ENCODE results near the gene RNF208. TPM values are rescaled to one million over a fixed set of nuclear protein-coding genes. Genes with fewer than 3 reads are reported as not detected.

Gene RNF208
- total and polyA plus RNA-seq, 4 donors: 2.0 to 66.6 (median 33.7) TPM

GRCh38 chr9:137186385-137186784 is 35.7 kb downstream of the RNF208 start:
- Histone ChIP-seq H3K4me1 (ENCODE audit: control insufficient read depth, insufficient read depth, low read length) (peaks cover 48% of the 10 kb centered on the region), H3K27me3 (ENCODE audit: control insufficient read depth, insufficient read depth, low read length) (no peaks in the 10 kb centered on the region), H3K36me3 (ENCODE audit: control insufficient read depth, insufficient read depth, low read length) (peaks cover 92% of the 10 kb centered on the region), H3K27ac (ENCODE audit: low read depth, low read length) (no peak overlapping the region), H3K9me3 (ENCODE audit: control insufficient read depth, insufficient read depth, low read length) (no peaks in the 10 kb centered on the region), H3K4me3 (ENCODE audit: low read depth, low read length) (no peak overlapping the region)
- 89% methylated on average over 6 of the region's 6 CpGs for WGBS (ENCODE audit: insufficient coverage)
- DNase-seq (ENCODE audit: low read depth in 4 of 6, low spot score in 6 of 6): no peak

- DNase-seq (ENCODE audit: low read depth in 4 of 6, low spot score in 6 of 6): no peak
- H3K9me3 ChIP-seq (ENCODE audit: control insufficient read depth, insufficient read depth, low read length): no peaks in the 10 kb centered on the region
- H3K27ac ChIP-seq (ENCODE audit: low read depth, low read length): no peak overlapping the region
- H3K27me3 ChIP-seq (ENCODE audit: control insufficient read depth, insufficient read depth, low read length): no peaks in the 10 kb centered on the region
- peaks cover 92% of the 10 kb centered on the region for H3K36me3 ChIP-seq (ENCODE audit: control insufficient read depth, insufficient read depth, low read length)
- WGBS (ENCODE audit: insufficient coverage): 96% methylated on average over 19 of the region's 19 CpGs
- no peak overlapping the region for H3K4me3 ChIP-seq (ENCODE audit: low read depth, low read length)
- H3K4me1 ChIP-seq (ENCODE audit: control insufficient read depth, insufficient read depth, low read length): peaks cover 48% of the 10 kb centered on the region
Measured at GRCh38 chr9:137185921-137186320, 36.1 kb downstream of the RNF208 start.

DNA sequence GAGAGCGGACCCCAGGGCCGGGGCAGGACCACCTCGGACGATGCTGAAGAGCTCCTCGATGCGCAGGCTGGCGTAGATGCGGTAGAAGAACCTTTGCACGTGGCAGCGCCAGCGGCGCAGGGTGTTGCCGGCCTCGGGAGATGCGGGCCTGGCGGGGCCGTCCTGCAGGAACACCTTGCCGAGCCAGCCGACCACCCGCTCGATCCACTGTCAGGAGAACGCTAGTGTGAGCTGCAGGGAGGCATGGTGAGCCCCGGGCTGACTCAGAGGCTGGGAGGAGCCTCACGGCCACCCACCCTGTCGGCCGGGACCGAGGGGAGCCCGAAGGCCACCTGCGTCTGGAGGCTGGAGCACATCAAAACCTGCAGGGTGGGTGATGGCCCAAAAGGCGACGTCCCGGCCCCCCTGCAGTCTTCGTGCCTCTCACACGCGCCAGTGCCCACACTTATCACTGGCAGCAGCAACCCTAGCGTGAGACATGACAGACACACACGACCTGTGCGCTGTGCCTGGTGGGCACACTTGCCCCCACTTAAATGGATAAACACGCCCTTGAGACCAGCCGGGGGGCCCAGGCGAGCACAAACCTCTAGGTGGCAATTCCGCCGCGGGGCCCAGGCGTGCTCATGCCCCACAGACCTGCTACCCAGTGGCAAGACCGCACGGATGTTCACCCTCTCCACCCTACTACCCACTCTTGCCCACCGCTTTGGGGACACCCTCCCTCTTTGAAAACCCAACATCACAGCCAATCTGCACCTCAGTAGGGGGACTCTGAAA is 37.0 kb downstream of the RNF208 start:
- peaks cover 40% of the 10 kb centered on the region for H3K4me1 ChIP-seq (ENCODE audit: control insufficient read depth, insufficient read depth, low read length)
- H3K4me3 ChIP-seq (ENCODE audit: low read depth, low read length): no peak overlapping the region
- DNase-seq (ENCODE audit: low read depth in 4 of 6, low spot score in 6 of 6): no peak
- H3K27me3 ChIP-seq (ENCODE audit: control insufficient read depth, insufficient read depth, low read length): no peaks in the 10 kb centered on the region
- H3K27ac ChIP-seq (ENCODE audit: low read depth, low read length): no peak overlapping the region
- WGBS (ENCODE audit: insufficient coverage): 93% methylated on average over 48 of the region's 48 CpGs
- peaks cover 92% of the 10 kb centered on the region for H3K36me3 ChIP-seq (ENCODE audit: control insufficient read depth, insufficient read depth, low read length)
- H3K9me3 ChIP-seq (ENCODE audit: control insufficient read depth, insufficient read depth, low read length): no peaks in the 10 kb centered on the region

DNA sequence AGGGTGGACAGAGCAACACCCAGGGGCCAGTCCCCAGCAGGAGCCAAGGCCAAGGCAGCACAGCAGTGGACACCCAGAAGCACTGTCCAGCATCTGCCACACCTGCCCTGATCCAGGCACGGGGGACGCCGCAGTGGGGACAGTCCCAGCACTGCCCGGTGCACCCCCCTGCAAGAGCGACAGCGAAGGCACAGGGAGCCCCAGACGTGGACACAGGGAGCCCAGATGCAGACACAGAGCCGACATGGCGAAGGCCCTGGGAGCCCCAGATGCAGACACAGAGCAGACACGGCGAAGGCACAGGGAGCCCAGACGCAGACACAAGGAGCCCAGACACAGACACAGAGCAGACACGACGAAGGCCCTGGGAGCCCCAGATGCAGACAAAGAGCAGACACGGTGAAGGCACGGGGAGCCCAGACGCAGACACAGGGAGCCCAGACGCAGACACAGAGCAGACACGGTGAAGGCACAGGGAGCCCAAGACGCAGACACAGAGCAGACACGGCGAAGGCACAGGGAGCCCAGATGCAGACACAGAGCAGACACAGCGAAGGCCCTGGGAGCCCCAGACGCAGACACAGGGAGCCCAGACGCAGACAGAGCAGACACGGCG is 38.0 kb downstream of the RNF208 start:
- 95% methylated on average over 27 of the region's 27 CpGs for WGBS (ENCODE audit: insufficient coverage)

DNA sequence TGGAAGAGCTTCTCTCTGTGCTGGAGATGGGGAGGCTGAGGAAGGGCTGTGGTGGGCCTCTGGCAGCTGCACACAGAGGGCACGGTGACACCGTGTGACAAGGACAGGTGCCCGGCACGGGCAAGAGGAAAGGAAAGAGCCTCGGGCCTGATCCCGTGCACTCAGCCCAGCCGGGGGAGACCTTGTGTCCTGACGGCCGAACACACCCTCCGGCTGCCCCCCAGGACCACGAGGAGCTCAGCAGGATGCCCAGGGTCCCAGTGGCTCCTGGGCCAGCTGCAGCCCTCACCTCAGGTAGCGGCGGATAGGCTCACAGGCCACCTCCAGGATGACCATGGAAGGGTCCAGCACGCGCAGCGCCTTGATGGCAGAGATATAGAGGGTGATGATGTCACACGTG is 39.2 kb downstream of the RNF208 start:
- Histone ChIP-seq H3K4me3 (ENCODE audit: low read depth, low read length) (no peak overlapping the region), H3K27me3 (ENCODE audit: control insufficient read depth, insufficient read depth, low read length) (no peaks in the 10 kb centered on the region), H3K4me1 (ENCODE audit: control insufficient read depth, insufficient read depth, low read length) (peaks cover 23% of the 10 kb centered on the region), H3K36me3 (ENCODE audit: control insufficient read depth, insufficient read depth, low read length) (peaks cover 99% of the 10 kb centered on the region), H3K27ac (ENCODE audit: low read depth, low read length) (no peak overlapping the region), H3K9me3 (ENCODE audit: control insufficient read depth, insufficient read depth, low read length) (no peaks in the 10 kb centered on the region)
- no peak for DNase-seq (ENCODE audit: low read depth in 4 of 6, low spot score in 6 of 6)
- 92% methylated on average over 17 of the region's 17 CpGs for WGBS (ENCODE audit: insufficient coverage)

More for the DNA sequence above, 38.0 kb downstream of the RNF208 start:
- Histone ChIP-seq H3K9me3 (ENCODE audit: control insufficient read depth, insufficient read depth, low read length) (no peaks in the 10 kb centered on the region), H3K4me1 (ENCODE audit: control insufficient read depth, insufficient read depth, low read length) (peaks cover 30% of the 10 kb centered on the region), H3K27ac (ENCODE audit: low read depth, low read length) (no peak overlapping the region), H3K36me3 (ENCODE audit: control insufficient read depth, insufficient read depth, low read length) (peaks cover 92% of the 10 kb centered on the region), H3K27me3 (ENCODE audit: control insufficient read depth, insufficient read depth, low read length) (no peaks in the 10 kb centered on the region), H3K4me3 (ENCODE audit: low read depth, low read length) (no peak overlapping the region)
- DNase-seq (ENCODE audit: low read depth in 4 of 6, low spot score in 6 of 6): no peak

DNA sequence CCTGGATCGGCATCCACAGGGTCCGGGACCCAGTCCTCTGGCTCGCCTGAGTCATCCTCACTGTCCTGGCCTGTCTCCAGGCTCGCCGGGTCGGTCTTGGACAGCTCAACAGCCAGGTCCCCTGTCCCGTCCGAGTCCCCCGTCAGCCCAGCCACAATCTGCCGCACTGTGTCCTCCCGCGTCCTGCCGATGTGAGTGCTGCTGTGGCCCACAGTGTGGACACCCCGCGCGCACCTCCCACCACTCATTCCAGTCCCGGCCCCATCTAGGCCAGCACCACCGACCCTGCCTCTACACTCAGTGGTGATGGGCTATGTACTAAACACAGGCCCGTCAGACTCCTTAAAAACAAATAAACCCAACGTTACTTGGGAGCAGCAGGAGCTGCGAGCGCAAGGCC is 40.4 kb downstream of the RNF208 start:
- peaks cover 100% of the 10 kb centered on the region for H3K36me3 ChIP-seq (ENCODE audit: control insufficient read depth, insufficient read depth, low read length)
- DNase-seq (ENCODE audit: low read depth in 4 of 6, low spot score in 6 of 6): no peak
- no peaks in the 10 kb centered on the region for H3K27me3 ChIP-seq (ENCODE audit: control insufficient read depth, insufficient read depth, low read length)
- H3K4me1 ChIP-seq (ENCODE audit: control insufficient read depth, insufficient read depth, low read length): peaks cover 12% of the 10 kb centered on the region
- H3K27ac ChIP-seq (ENCODE audit: low read depth, low read length): no peak overlapping the region
- H3K9me3 ChIP-seq (ENCODE audit: control insufficient read depth, insufficient read depth, low read length): no peaks in the 10 kb centered on the region
- 95% methylated on average over 22 of the region's 22 CpGs for WGBS (ENCODE audit: insufficient coverage)
- no peak overlapping the region for H3K4me3 ChIP-seq (ENCODE audit: low read depth, low read length)

DNA sequence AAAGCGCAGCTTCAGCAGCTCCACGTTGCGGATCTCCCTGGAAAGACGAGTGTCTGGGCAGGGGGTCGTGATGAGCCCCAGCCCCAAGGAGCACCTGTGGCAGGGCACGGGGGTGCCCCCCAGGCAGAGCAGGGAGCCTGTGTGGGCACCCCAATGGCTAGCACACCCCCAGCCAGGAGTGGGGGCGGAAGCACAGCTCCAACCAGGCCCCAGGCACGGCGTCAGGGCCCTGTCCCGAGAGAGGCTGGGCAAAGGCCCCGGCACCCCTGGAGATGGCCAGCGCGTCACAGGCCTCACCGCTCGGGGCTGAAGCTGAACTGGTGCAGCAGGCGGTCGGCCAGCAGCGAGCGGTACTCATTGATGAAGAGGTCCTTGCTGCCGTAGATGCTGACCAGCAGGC is 41.5 kb downstream of the RNF208 start:
- Histone ChIP-seq H3K4me1 (ENCODE audit: control insufficient read depth, insufficient read depth, low read length) (no peaks in the 10 kb centered on the region), H3K27ac (ENCODE audit: low read depth, low read length) (no peak overlapping the region), H3K36me3 (ENCODE audit: control insufficient read depth, insufficient read depth, low read length) (peaks cover 97% of the 10 kb centered on the region), H3K9me3 (ENCODE audit: control insufficient read depth, insufficient read depth, low read length) (no peaks in the 10 kb centered on the region), H3K27me3 (ENCODE audit: control insufficient read depth, insufficient read depth, low read length) (no peaks in the 10 kb centered on the region), H3K4me3 (ENCODE audit: low read depth, low read length) (no peak overlapping the region)
- 96% methylated on average over 20 of the region's 20 CpGs for WGBS (ENCODE audit: insufficient coverage)
- no peak for DNase-seq (ENCODE audit: low read depth in 4 of 6, low spot score in 6 of 6)

GRCh38 chr9:137179761-137180160 is 42.3 kb downstream of the RNF208 start:
- Histone ChIP-seq H3K36me3 (ENCODE audit: control insufficient read depth, insufficient read depth, low read length) (peaks cover 96% of the 10 kb centered on the region), H3K9me3 (ENCODE audit: control insufficient read depth, insufficient read depth, low read length) (no peaks in the 10 kb centered on the region), H3K4me3 (ENCODE audit: low read depth, low read length) (no peak overlapping the region), H3K27me3 (ENCODE audit: control insufficient read depth, insufficient read depth, low read length) (no peaks in the 10 kb centered on the region), H3K4me1 (ENCODE audit: control insufficient read depth, insufficient read depth, low read length) (peaks cover 4% of the 10 kb centered on the region), H3K27ac (ENCODE audit: low read depth, low read length) (no peak overlapping the region)
- DNase-seq (ENCODE audit: low read depth in 4 of 6, low spot score in 6 of 6): no peak
- 93% methylated on average over 16 of the region's 17 CpGs for WGBS (ENCODE audit: insufficient coverage)

GRCh38 chr9:137178939-137179630 is 43.0 kb downstream of the RNF208 start:
- Histone ChIP-seq H3K9me3 (ENCODE audit: control insufficient read depth, insufficient read depth, low read length) (no peaks in the 10 kb centered on the region), H3K27ac (ENCODE audit: low read depth, low read length) (no peak overlapping the region), H3K4me1 (ENCODE audit: control insufficient read depth, insufficient read depth, low read length) (peaks cover 4% of the 10 kb centered on the region), H3K36me3 (ENCODE audit: control insufficient read depth, insufficient read depth, low read length) (peaks cover 95% of the 10 kb centered on the region), H3K4me3 (ENCODE audit: low read depth, low read length) (no peak overlapping the region), H3K27me3 (ENCODE audit: control insufficient read depth, insufficient read depth, low read length) (no peaks in the 10 kb centered on the region)
- WGBS (ENCODE audit: insufficient coverage): 90% methylated on average over 13 of the region's 19 CpGs
- DNase-seq (ENCODE audit: low read depth in 4 of 6, low spot score in 6 of 6): no peak
